Measurements from ENCODE around the gene NACA2. TPM values are rescaled to one million over a fixed set of nuclear protein-coding genes. Genes with fewer than 3 reads are reported as not detected.

The NACA2 gene
- total and polyA plus RNA-seq, 10 donors: 0.16 to 0.43 (median 0.23) TPM; not detected in 7

DNA sequence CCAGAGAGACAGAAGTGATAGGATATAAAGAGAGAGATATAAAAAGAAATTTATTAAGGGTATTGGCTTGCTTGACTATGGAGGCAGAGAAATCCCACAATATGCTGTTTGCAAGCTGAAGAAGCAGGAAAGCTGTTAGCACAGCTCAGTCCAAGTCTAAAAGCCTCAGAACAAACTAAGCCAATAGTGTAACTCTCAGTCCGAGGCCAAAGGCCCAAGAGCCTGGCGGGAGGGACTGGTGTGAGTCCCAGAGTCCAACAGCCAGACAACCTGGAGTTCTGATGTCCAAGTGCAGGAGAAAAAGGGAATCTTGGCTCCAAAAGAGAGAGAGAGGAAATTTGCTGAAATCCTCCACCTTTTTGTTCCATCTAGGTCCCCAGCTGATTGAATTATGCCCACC lies 30.3 kb upstream of the NACA2 start:
- intact Hi-C loops (cut with DNase I; ENCODE audit: low total_unique reads): no loop called here
- TF ChIP-seq POLR2AphosphoS5 (IDR thresholded peaks at IDR 0.05) (no peak), POLR2A (IDR thresholded peaks at IDR 0.05) (no peak)
- TF ChIP-seq, protein P1, sequence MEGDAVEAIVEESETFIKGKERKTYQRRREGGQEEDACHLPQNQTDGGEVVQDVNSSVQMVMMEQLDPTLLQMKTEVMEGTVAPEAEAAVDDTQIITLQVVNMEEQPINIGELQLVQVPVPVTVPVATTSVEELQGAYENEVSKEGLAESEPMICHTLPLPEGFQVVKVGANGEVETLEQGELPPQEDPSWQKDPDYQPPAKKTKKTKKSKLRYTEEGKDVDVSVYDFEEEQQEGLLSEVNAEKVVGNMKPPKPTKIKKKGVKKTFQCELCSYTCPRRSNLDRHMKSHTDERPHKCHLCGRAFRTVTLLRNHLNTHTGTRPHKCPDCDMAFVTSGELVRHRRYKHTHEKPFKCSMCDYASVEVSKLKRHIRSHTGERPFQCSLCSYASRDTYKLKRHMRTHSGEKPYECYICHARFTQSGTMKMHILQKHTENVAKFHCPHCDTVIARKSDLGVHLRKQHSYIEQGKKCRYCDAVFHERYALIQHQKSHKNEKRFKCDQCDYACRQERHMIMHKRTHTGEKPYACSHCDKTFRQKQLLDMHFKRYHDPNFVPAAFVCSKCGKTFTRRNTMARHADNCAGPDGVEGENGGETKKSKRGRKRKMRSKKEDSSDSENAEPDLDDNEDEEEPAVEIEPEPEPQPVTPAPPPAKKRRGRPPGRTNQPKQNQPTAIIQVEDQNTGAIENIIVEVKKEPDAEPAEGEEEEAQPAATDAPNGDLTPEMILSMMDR (IDR thresholded peaks at IDR 0.05 in 8 of 11, conservative IDR thresholded peaks at IDR 0.05 in 3 of 11): no peak
- H3K36me3 ChIP-seq: no peaks in the 10 kb centered on the region

DNA sequence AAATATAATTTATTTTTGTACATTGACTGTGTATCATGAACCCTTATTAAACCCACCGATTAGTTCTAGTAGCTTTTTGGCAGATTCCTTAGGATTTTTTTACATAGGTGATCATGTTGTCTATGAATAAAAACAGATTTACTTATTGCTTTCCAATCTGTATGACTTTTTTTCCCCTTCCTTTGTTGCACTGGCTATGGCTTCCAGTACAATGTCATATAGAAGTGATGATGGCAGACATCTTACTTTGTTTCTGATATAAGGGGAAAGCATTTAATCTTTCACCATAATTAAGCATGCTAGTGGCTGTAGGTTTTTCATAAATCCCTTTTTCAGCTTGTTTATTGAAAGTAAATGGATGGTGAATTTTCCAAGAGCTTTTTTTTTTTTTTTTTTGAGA lies 28.9 kb upstream of the NACA2 start:
- peaks cover 0 to 32% (median 24%) of the 10 kb centered on the region in 8 donors for H3K9me3 ChIP-seq
- no peak overlapping the region for H3K27ac ChIP-seq
- H3K36me3 ChIP-seq: no peaks in the 10 kb centered on the region

More for the DNA sequence above, 30.3 kb upstream of the NACA2 start:
- H3K27ac ChIP-seq: no peak overlapping the region
- H3K4me1 ChIP-seq: no peaks in the 10 kb centered on the region
- H3K4me3 ChIP-seq: no peak overlapping the region
- WGBS, 5 donors: 80 to 100% (median 94%) methylated on average over 2 of the region's 2 CpGs
- DNase-seq: no peak
- H3K9me3 ChIP-seq: peaks cover 0 to 32% (median 24%) of the 10 kb centered on the region in 8 donors
- peaks cover 0 to 12% (median 0%) of the 10 kb centered on the region in 7 donors for H3K27me3 ChIP-seq (replicated peaks in 1 of 7)

DNA sequence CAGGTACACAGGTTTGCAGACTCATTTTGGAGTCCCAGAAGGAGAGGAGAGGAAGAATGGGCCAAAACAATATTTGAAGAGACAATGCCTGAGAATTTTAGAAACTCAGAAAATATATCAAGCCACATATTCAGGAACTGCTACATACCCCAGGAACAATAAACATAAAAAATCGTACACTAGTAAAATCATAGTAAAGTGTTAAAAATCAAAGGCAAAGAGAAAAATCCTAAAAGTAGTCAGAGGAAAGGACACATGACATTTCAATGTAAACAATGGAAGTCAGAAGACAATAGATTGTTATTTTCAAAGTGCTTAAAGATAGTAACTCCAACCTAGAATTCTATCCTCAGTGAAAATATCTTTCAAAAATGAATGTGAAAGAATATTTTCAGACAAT lies 28.5 kb upstream of the NACA2 start:
- H3K4me1 ChIP-seq: peaks cover 0 to 3% (median 0%) of the 10 kb centered on the region in 6 donors
- no peaks in the 10 kb centered on the region for H3K36me3 ChIP-seq
- DNase-seq: no peak
- H3K27ac ChIP-seq: no peak overlapping the region
- TF ChIP-seq POLR2AphosphoS5 (IDR thresholded peaks at IDR 0.05): no peak
- TF ChIP-seq, protein P1 (IDR thresholded peaks at IDR 0.05 in 8 of 11, conservative IDR thresholded peaks at IDR 0.05 in 3 of 11): no peak
- no peak for TF ChIP-seq POLR2A (IDR thresholded peaks at IDR 0.05)
- H3K9me3 ChIP-seq: peaks cover 0 to 32% (median 24%) of the 10 kb centered on the region in 8 donors
- peaks cover 0 to under 1% (median 0%) of the 10 kb centered on the region in 7 donors for H3K27me3 ChIP-seq (replicated peaks in 1 of 7)
- no peak overlapping the region for H3K4me3 ChIP-seq
- WGBS, 5 donors: 84 to 94% (median 90%) methylated on average over 1 of the region's 1 CpG
- intact Hi-C loops (cut with DNase I; ENCODE audit: low total_unique reads): no loop called here

More for the DNA sequence above, 28.9 kb upstream of the NACA2 start:
- TF ChIP-seq POLR2AphosphoS5 (IDR thresholded peaks at IDR 0.05) (no peak), POLR2A (IDR thresholded peaks at IDR 0.05) (no peak)
- TF ChIP-seq, protein P1 (IDR thresholded peaks at IDR 0.05 in 8 of 11, conservative IDR thresholded peaks at IDR 0.05 in 3 of 11): no peak
- no peak overlapping the region for H3K4me3 ChIP-seq
- intact Hi-C loops (cut with DNase I; ENCODE audit: low total_unique reads): no loop called here
- peaks cover 0 to 5% (median 0%) of the 10 kb centered on the region in 7 donors for H3K27me3 ChIP-seq (replicated peaks in 1 of 7)
- no peak for DNase-seq
- H3K4me1 ChIP-seq: peaks cover 0 to 3% (median 0%) of the 10 kb centered on the region in 6 donors
- WGBS, 5 donors: 94 to 98% (median 96%) methylated on average over 1 of the region's 1 CpG

DNA sequence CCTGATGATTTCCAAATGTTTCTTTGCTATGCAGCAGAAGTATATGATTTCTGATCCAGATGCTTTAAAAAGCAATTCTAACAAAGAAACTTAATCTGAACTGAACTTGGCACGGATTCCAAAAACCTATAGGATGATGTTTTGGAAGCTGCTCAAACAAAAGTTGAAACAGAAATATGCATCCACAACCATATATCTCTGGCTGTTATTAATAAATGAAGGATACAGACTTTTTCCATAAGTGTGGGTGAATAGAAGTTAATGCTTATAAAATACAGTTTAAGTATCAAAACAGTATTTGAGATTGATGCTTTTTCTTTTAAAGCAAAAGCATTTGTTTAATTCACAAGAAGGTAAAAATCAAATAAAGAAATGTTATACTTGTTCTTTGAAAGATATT lies 27.9 kb upstream of the NACA2 start:
- no peak overlapping the region for H3K4me3 ChIP-seq
- no peak overlapping the region for H3K27ac ChIP-seq
- no peaks in the 10 kb centered on the region for H3K27me3 ChIP-seq (replicated peaks in 1 of 7)
- H3K4me1 ChIP-seq: peaks cover 0 to 3% (median 0%) of the 10 kb centered on the region in 6 donors
- WGBS, 5 donors: 73 to 90% (median 85%) methylated on average over 1 of the region's 1 CpG
- no peak for TF ChIP-seq POLR2A (IDR thresholded peaks at IDR 0.05)
- no peaks in the 10 kb centered on the region for H3K36me3 ChIP-seq
- peaks cover 0 to 32% (median 24%) of the 10 kb centered on the region in 8 donors for H3K9me3 ChIP-seq
- intact Hi-C loops (cut with DNase I; ENCODE audit: low total_unique reads): no loop called here
- DNase-seq: no peak
